Stimulated activated CD8-positive, alpha-beta memory T cell treated with anti-CD3 and anti-CD28 coated beads, Interleukin-7, amount 100 ng/mL, for 1 hour (primary cell): Measurements from ENCODE around the gene ADAMTS7.
"Not testable (repeated sequence)": the region's sequence is repeated elsewhere in the genome, so short reads cannot be mapped to it uniquely, and the experiment has no call there.

Source experiments
- DNase-seq, 2 donors: peaks; one replicate each; pipeline ENCODE4 v3.0.0-alpha.2; 2020; ENCODE audit warnings: low read depth in 2 of 2

ADAMTS7 gene, protein sequence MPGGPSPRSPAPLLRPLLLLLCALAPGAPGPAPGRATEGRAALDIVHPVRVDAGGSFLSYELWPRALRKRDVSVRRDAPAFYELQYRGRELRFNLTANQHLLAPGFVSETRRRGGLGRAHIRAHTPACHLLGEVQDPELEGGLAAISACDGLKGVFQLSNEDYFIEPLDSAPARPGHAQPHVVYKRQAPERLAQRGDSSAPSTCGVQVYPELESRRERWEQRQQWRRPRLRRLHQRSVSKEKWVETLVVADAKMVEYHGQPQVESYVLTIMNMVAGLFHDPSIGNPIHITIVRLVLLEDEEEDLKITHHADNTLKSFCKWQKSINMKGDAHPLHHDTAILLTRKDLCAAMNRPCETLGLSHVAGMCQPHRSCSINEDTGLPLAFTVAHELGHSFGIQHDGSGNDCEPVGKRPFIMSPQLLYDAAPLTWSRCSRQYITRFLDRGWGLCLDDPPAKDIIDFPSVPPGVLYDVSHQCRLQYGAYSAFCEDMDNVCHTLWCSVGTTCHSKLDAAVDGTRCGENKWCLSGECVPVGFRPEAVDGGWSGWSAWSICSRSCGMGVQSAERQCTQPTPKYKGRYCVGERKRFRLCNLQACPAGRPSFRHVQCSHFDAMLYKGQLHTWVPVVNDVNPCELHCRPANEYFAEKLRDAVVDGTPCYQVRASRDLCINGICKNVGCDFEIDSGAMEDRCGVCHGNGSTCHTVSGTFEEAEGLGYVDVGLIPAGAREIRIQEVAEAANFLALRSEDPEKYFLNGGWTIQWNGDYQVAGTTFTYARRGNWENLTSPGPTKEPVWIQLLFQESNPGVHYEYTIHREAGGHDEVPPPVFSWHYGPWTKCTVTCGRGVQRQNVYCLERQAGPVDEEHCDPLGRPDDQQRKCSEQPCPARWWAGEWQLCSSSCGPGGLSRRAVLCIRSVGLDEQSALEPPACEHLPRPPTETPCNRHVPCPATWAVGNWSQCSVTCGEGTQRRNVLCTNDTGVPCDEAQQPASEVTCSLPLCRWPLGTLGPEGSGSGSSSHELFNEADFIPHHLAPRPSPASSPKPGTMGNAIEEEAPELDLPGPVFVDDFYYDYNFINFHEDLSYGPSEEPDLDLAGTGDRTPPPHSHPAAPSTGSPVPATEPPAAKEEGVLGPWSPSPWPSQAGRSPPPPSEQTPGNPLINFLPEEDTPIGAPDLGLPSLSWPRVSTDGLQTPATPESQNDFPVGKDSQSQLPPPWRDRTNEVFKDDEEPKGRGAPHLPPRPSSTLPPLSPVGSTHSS (N-terminal part only)

DNA sequence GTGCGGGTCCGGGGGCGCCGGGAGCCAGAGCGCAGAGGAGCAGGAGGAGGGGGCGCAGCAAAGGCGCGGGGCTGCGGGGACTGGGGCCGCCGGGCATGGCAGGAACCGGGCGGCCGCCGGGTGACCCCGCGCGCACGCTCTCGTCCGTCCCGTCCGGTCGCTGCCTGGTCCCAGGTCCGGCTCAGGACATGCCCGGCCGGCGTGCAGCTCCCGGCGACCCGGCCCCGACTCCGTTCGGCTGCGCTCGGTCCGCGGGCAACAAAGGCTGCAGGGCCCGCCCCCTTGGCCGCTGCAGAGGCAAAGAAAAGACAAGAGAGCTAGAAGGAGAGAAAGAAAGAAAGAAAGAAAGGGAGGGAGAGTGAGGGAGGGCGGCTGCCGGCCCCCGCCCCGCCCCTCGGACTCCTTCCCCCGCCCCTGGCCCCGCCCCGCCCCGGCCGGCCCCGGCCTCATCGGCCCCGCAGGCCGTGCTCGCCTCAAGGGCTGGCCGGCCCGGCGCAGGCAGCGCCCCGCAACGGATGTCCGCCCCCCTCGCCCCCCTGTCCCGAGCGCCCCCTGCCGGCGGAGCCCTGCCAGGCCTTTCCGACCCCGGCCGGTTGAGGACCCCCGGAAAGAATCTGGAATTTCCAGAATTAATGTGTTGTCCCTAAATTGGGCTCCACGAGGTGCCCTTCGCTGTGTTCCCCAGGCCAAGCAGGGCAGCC lies at the start of gene ADAMTS7:
ADAMTS7 (minus strand) TSS at position 341 of the 701 bp plus-strand sequence; CDS start at position 97, 244 bp downstream.
- peak; percentile 7 to 29 for DNase-seq

DNA sequence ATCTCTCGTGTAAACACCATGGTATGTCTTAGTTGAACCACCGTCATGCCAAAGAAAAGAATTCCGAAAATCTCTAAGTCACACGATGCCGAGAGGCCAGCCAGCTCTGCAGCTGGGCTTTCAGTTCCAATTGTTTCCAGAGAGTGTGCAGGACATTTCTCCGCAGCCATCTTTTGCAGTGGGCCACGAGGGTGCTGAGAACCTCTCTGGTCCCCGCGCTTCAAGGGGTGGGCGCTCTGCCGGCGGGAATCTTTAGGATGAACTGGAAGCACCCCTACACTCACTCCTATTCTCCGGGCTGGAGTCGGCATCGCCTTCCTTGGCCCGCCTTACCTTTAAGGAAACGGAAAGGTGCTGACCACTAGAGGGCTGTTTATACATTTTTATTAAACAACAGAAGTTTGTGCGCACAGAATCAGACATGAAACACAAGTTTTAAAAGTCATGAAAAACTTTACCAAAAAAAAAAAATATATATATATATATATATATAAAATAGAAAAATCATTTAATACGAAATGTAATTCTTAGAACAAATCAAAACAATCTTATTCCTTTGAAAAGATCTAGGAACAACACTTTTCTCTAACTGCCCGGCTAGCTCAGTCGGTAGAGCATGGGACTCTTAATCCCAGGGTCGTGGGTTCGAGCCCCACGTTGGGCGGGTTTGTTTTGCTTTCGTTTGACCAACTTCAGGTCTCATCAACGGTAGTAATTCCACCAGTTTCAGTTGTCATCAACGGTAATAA lies 48.9 kb upstream of the ADAMTS7 start:
- peak in 1 of 2 donors; percentile 27 for DNase-seq

DNA sequence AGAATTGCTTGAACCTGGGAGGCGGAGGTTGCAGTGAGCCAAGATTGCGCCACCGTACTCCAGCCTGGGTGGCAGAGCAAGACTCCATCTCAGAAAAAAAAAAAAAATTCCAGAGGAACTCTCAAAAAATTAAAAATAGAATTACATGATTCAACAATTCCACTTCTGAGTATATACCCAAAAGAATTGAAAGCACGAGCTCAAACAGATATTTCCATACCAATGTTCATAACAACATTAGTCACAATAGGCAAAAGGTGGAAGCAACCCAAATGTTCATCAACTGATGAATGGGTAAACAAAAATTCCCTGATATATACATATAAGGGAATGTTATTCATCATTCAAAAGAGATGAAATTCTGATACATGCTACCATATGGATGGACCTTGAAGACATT lies 44.5 kb upstream of the ADAMTS7 start:
- DNase-seq: no peak

DNA sequence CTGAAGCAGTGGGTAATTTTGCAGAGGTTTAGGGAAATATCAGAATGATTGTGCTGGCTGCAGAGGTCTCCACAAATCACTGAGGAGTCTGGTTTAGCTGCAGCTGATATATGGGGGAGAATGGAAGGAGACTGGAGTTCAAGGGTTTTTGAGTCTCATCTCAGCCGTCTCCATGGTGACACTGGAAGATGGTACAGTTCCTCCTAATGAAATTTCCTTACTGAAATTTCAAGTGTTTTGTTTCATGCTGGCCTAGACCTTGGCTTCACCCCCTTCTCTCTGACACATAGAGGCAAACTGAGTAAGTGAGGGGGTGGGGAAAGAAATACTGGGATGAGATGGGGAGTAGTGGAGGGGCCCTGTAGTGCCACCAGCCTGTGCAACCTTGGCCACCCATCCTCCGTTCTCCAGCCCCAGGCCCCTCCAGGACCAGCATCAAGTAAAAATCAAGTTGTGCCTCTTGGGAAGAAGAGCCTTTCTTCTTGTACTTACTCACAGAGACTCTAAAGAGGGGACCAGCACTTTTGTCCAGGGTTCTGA lies 43.6 kb upstream of the ADAMTS7 start:
- DNase-seq: no peak

DNA sequence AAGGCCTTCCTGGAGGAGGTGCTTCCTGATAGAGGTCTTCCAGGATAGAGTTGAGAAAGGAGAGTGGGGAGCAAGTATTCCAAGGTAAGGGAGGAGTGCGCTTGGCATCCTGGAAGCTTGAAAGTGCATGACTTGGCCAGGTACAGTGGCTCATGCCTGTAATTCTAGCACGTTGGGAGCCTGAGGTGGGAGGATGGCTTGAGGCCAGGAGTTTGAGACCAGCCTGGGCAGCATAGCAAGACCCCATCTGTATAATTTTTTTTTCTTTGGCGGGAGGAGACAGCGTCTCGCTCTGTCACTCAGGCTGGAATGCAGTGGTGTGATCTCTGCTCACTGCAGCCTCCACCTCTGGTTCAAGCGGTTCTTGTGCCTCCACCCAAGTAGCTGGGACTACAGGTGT lies 42.2 kb upstream of the ADAMTS7 start:
- no peak for DNase-seq

DNA sequence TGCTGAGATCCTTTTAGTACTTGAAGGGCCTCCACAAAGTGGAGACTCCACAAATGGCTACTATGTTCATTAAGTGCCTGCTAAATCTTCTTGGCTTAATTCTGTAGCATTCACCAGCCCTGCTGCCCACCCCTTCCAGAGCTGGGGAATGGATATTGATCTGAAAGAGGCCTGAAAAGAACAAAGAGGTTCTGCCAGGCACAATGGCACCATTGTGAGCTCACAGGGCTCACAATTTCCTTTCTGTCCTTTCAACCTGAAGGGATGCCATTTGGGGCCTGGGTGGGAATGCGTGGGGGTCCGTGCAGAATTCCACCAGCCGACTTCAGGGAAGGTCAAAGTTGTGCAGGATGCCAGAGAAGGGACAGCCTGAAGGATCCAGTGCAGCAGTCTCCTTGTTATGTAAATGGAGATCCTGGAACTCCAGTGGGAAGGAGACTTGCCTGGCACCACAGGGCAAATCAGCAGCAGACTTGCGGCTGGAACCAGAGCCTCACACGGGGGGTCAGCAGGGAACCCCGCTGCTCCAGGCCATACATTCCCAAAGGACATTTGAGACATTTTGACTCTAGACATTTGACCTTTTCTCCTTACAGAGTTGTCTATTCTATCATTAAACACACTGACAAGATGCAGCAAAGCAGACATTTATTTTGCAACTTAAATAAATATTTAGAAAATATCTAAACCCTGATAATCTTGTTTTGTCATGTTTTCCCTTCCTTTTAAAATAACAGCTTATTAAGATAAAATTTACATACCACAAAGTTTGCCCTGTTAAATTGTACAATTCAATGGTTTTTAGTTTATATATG lies 39.9 kb upstream of the ADAMTS7 start:
- no peak for DNase-seq

DNA sequence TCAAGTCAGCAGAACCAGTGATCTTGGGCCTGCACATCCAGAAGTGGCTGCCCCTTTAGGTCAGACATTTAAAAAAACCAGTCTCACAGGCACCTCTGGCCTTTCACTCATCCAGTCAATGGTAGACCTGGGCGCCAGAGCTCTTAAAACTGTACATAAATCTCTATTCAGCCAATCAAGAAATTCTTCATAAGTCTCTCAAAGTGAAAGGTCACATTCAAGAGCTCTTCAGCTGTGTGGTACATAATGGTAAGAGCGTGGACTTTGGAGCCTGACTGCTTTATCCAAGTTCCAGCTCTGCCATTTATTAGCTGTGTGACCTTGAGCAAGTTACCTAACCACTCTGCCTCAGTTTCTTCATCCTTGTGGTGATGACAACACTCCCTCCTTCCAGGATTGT lies 39.1 kb upstream of the ADAMTS7 start:
- DNase-seq: no peak

DNA sequence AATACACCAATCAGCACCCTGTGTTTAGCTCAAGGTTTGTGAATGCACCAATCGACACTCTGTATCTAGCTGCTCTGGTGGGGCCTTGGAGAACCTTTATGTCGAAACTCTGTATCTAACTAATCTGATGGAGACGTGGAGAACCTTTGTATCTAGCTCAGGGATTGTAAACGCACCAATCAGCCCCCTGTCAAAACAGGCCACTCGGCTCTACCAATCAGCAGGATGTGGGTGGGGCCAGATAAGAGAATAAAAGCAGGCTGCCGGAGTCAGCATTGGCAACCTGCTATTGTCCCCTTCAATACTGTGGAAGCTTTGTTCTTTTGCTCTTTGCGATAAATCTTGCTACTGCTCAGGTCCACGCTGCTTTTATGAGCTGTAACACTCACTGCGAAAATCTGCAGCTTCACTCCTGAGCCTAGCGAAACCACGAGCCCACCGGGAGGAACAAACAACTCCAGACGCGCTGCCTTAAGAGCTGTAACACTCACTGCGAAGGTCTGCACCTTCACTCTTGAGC lies 36.2 kb upstream of the ADAMTS7 start:
- not testable (repeated sequence) for DNase-seq

DNA sequence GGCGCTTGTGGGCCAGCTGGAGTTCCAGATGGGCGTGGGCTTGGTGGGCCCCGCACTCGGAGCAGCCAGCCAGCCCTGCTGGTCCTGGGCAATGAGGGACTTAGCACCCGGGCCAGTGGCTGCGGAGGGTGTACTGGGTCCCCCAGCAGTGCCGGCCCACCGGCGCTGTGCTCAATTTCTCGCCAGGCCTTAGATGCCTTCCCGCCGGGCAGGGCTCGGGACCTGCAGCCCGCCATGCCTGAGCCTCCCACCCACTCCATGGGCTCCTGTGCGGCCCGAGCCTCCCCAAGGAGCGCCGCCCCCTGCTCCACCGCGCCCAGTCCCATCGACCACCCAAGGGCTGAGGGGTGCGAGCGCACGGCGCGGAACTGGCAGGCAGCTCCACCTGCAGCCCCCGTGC lies 35.6 kb upstream of the ADAMTS7 start:
- DNase-seq: not testable (repeated sequence)

DNA sequence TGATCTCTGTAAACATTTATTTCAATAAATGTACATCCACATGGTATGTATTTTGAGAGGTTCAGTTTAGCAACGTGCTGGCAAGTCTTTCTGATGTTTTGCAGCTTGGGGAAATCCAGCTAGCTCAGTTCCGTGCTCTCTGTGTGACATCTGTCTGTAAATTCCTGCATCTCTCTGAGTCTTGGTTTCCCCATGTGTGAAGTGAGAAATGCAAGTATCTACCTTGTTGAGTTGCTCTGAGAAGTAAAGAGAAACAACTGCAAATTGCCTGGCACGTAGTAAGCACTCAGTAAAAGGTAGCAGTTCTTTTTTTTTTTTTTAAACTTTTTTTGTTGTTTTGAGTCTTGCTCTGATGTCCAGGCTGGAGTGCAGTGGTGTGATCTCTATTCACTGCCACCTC lies 31.3 kb upstream of the ADAMTS7 start:
- DNase-seq: no peak

DNA sequence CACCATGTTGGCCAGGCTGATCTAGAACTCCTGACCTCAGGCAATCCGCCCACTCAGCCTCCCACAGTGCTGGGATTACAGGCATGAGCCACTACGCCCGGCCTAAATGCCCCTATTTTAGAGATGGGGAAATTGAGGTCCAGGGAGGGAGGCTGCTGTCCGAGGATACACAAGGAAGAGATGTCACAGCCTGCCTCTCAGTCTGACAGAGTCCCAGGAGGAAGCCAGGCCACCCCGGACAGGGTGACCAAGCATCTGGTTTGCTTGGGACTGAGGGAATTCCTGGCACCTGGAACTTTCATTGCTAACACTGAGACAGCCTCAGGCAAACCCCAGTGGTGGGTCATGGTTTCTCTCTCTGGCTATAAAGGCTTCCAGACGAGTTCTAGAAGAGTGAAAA lies 30.6 kb upstream of the ADAMTS7 start:
- DNase-seq: no peak

DNA sequence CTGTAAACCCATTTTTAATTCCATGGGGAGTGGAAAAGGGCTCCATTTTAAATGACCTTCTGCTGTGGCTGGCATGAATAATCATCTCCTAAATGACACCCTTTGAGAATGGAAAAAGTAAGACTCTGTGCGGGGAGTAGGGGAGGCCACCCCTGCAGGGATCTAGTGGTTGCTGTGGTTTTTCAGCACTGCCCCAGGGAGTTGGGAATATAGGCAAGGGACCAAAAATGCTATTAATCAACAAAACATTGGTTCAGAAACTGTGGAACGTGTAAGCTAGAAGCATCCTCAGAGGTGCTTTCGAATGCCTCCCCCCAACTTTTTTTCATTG lies 30.1 kb upstream of the ADAMTS7 start:
- no peak for DNase-seq

DNA sequence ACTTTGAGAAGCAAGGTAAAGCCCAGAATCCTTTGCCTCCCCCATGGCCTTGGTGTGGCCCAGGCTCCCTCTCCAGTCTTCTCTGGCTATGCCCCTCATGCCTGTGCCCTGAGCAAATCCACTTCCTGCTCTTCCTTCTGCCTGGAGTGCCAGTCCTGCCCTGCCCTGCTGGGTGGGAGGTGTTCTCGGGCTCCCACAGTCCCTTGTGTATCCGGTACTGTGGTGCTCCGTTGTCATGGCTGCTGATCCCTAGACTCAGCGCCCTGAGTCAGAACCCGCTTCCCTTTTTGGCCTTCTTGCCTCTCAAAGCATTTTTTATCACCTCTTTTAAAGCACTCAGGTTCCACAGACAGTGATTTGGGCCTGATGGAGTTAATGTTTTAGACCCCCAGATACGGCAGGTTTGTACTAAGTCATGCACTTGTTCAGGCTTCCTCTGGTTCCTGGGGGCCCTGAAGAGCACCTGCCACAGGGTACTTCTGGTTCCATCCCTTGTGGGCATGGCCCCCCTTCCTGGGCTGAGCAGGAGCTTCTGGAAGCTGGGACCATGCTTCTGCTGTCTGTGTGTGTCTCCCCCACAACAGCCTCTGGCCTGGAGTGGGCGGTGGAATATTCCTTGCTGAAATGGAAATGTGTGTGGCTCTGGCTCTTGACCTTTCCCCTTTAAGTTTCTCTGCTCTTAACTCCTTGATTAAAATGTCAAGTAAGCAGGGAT lies 29.6 kb upstream of the ADAMTS7 start:
- DNase-seq: no peak

DNA sequence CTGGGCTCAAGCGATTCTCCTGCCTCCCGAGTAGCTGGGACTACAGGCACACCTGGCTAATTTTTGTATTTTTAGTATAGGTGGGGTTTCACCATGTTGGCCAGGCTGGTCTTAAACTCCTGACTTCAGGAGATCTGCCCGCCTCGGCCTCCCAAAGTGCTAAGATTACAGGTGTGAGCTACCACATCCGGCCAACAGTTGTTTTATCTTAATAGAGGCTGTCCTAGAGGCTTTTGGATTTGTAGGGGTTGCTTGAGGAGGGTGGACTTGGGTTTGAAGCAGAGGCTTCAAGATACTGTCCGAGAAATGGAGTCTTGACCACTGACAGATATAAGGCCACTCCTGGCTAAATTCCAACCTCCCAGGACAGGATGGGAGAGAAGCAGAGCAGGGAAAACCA lies 27.9 kb upstream of the ADAMTS7 start:
- DNase-seq: not testable (repeated sequence)

DNA sequence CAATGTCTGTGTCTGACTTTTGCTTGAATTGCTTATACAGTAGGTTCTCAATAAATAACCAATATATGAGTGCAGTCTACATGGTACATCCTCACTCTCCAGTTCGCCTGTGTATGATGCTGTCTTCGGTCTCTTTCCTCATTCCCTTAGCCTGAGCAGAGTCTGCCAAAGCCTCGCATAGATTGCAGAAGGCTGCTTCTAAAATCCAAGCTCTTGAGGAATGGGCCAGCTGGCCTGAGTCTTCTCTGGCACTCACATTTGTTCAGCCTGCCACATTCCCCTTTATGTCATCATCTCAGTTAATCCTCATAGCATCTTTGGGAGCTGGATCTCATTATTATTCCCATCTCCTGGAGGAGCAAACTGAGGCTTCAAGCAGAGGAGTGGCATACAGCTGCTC lies 27.2 kb upstream of the ADAMTS7 start:
- no peak for DNase-seq

DNA sequence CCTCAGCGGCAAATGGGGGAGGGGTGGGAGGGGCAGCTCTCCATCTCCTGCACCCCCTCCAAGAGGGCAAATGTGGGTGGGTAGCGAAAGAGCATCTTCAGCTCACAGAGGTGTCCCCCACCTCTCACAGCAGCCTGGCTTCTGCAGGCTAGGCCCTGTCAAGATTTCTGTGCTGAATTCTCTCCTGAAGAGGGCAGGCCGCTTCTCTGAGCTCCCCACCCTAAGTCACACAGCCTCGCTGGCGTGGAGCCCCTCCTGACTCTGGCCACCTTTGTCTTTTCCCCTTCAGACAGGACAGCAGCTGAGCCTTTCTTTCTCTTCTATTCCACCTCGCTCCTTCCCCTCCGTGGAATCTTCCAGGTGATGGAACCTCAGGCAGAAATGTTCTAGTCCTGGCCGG lies 26.3 kb upstream of the ADAMTS7 start:
- no peak for DNase-seq

DNA sequence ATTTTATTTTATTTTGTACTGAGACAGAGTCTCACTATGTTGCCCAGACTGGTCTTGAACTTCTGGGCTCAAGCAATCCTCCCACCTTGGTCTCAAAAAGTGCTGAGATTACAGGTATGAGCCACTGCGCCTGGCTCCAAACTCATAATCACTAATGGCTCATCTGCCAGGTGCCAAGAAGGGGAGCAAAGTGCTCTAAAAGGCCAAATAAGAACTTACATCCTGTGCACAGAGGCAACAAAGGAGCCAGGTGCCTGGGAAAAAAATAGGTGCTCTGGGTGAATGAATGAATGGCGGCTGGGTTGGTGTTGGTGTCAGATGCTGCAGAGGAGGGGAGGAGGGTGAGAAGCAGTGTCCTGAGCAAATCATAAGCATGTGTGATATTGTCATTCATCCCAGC lies 25.9 kb upstream of the ADAMTS7 start:
- DNase-seq: no peak

DNA sequence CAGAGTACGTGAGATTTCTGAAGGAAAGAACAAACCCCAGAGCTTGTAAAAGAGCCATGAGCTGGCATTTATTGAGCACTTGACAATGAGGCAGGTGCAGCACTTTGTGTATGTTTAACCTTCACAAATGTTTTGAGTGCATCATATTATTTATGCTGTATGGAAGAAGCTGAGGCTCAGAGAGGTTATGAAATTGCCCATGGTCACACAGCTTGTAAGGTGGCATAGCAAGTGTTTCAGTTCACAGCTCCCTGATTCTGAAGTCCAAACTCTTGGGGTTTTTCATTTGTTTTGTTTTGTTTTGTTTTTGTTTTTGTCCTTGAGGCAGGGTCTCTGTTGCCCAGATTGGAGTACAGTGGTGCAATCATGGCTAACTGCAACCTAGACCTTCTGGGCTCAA lies 25.1 kb upstream of the ADAMTS7 start:
- DNase-seq: no peak
